ENCODE results near the gene CHCHD3.

CHCHD3 gene

GRCh38 chr7:133076142-133076541 lies 5.7 kb downstream of the CHCHD3 start:
- DNase-seq, result no peak

- no peak for DNase-seq
These were observed 10.4 kb downstream of the CHCHD3 start for GRCh38 chr7:133071506-133071905.

GRCh38 chr7:133070562-133070961 lies 11.3 kb downstream of the CHCHD3 start:
- no peak for DNase-seq

GRCh38 chr7:133065301-133065700 lies 16.6 kb downstream of the CHCHD3 start:
- no peak for DNase-seq

GRCh38 chr7:133064082-133064820 lies 17.6 kb downstream of the CHCHD3 start:
- no peak for DNase-seq

- DNase-seq, result no peak
These were observed 20.1 kb downstream of the CHCHD3 start for GRCh38 chr7:133061792-133062191.

- DNase-seq, result no peak
These were observed 20.5 kb downstream of the CHCHD3 start for GRCh38 chr7:133061357-133061756.

GRCh38 chr7:133060004-133060403 lies 21.9 kb downstream of the CHCHD3 start:
- DNase-seq, result no peak

- no peak for DNase-seq
These were observed 22.6 kb downstream of the CHCHD3 start for GRCh38 chr7:133059263-133059662.

GRCh38 chr7:133056370-133057238 lies 25.3 kb downstream of the CHCHD3 start:
- no peak for DNase-seq

GRCh38 chr7:133054162-133054840 lies 27.6 kb downstream of the CHCHD3 start:
- DNase-seq, result no peak

GRCh38 chr7:133053321-133053891 lies 28.5 kb downstream of the CHCHD3 start:
- DNase-seq, result no peak

GRCh38 chr7:133052826-133053225 lies 29.1 kb downstream of the CHCHD3 start:
- DNase-seq, result no peak

- no peak for DNase-seq
These were observed 29.5 kb downstream of the CHCHD3 start for GRCh38 chr7:133052401-133052756.

- DNase-seq, result no peak
These were observed 30.0 kb downstream of the CHCHD3 start for GRCh38 chr7:133051719-133052400.

GRCh38 chr7:133051066-133051465 lies 30.8 kb downstream of the CHCHD3 start:
- DNase-seq, result no peak

- DNase-seq, result no peak
These were observed 31.5 kb downstream of the CHCHD3 start for GRCh38 chr7:133050200-133050995.

- no peak for DNase-seq
These were observed 33.3 kb downstream of the CHCHD3 start for GRCh38 chr7:133048589-133048988.

GRCh38 chr7:133047321-133047720 lies 34.6 kb downstream of the CHCHD3 start:
- no peak for DNase-seq

- DNase-seq, result no peak
These were observed 37.0 kb downstream of the CHCHD3 start for GRCh38 chr7:133044722-133045473.

GRCh38 chr7:133040674-133041073 lies 41.2 kb downstream of the CHCHD3 start:
- no peak for DNase-seq

Measured in activated CD8-positive, alpha-beta memory T cell treated with anti-CD3 and anti-CD28 coated beads for 24 hours (primary cell).